ENCODE data around the gene PBX1.

DNA sequence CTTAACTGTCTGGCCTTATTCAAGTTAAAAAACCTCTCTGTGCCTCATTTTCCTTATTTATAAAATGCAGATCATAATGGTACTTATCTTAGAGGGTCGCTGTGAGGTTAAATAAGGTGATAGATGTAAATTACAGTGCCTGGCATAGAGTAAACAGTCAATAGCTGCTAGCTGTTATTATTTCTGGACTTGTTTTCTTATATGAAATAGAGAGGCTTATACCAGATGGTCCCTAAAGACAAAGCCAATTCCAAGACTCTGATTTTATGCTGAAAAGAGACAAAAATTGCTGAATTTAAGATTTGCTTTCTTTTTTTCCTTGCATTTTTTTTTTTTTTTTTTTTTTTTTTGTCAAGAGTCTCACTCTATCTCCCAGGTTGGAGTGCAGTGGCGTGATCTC is 10.3 kb downstream of the PBX1 start:
- TF ChIP-seq, protein P1, sequence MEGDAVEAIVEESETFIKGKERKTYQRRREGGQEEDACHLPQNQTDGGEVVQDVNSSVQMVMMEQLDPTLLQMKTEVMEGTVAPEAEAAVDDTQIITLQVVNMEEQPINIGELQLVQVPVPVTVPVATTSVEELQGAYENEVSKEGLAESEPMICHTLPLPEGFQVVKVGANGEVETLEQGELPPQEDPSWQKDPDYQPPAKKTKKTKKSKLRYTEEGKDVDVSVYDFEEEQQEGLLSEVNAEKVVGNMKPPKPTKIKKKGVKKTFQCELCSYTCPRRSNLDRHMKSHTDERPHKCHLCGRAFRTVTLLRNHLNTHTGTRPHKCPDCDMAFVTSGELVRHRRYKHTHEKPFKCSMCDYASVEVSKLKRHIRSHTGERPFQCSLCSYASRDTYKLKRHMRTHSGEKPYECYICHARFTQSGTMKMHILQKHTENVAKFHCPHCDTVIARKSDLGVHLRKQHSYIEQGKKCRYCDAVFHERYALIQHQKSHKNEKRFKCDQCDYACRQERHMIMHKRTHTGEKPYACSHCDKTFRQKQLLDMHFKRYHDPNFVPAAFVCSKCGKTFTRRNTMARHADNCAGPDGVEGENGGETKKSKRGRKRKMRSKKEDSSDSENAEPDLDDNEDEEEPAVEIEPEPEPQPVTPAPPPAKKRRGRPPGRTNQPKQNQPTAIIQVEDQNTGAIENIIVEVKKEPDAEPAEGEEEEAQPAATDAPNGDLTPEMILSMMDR (IDR thresholded peaks at IDR 0.05) = no peak
- no peak for TF ChIP-seq EP300 (IDR thresholded peaks at IDR 0.05)
- TF ChIP-seq POLR2AphosphoS5 (IDR thresholded peaks at IDR 0.05) = no peak

All from sigmoid colon (tissue), 4 donors.